Stimulated activated CD4-positive, alpha-beta T cell treated with anti-CD3 and anti-CD28 coated beads, TNF-alpha, amount 100 ng/mL, for 4 hours (primary cell): ENCODE data around the gene PLEKHG4.
A peak's percentile ranks its signal among the peaks of the same experiment; 100 is the strongest.

Source experiments
- DNase-seq, 3 experiments: peaks; one replicate each; pipeline ENCODE4 v3.0.0-alpha.2; 2020; ENCODE audit warnings: low read depth in 3 of 3

Gene PLEKHG4

GRCh38 chr16:67287960-67288359, 8.6 kb downstream of the PLEKHG4 start:
- no peak for DNase-seq

- no peak for DNase-seq
Observed at GRCh38 chr16:67291461-67291860, 12.1 kb downstream of the PLEKHG4 start.

GRCh38 chr16:67294171-67294757, 14.9 kb downstream of the PLEKHG4 start:
- DNase-seq: no peak

GRCh38 chr16:67294938-67295361, 15.6 kb downstream of the PLEKHG4 start:
- DNase-seq: no peak

GRCh38 chr16:67296420-67296819, 17.1 kb downstream of the PLEKHG4 start:
- no peak for DNase-seq

- DNase-seq: no peak
Observed at GRCh38 chr16:67298277-67298676, 18.9 kb downstream of the PLEKHG4 start.

GRCh38 chr16:67299269-67299668, 19.9 kb downstream of the PLEKHG4 start:
- DNase-seq: no peak

- DNase-seq: no peak
Observed at GRCh38 chr16:67301080-67301782, 21.9 kb downstream of the PLEKHG4 start.

- DNase-seq: no peak
Observed at GRCh38 chr16:67302076-67302475, 22.7 kb downstream of the PLEKHG4 start.

GRCh38 chr16:67302970-67303369, 23.6 kb downstream of the PLEKHG4 start:
- DNase-seq: no peak

GRCh38 chr16:67304020-67304419, 24.7 kb downstream of the PLEKHG4 start:
- no peak for DNase-seq

- DNase-seq: no peak
Observed at GRCh38 chr16:67305216-67306071, 26.1 kb downstream of the PLEKHG4 start.

GRCh38 chr16:67310561-67310960, 31.2 kb downstream of the PLEKHG4 start:
- DNase-seq: no peak

- peak; percentile 47 to 59 (median 54) for DNase-seq
Observed at GRCh38 chr16:67311607-67312488, 32.5 kb downstream of the PLEKHG4 start.

- DNase-seq: no peak
Observed at GRCh38 chr16:67312719-67313118, 33.4 kb downstream of the PLEKHG4 start.

- DNase-seq: no peak
Observed at GRCh38 chr16:67317853-67318252, 38.5 kb downstream of the PLEKHG4 start.

GRCh38 chr16:67326115-67326471, 46.8 kb downstream of the PLEKHG4 start:
- no peak for DNase-seq

GRCh38 chr16:67326472-67327309, 47.4 kb downstream of the PLEKHG4 start, which contains the start of the genes KCTD19 and LRRC36:
Gene KCTD19, minus strand, starts transcription at chr16:67326741. Its CDS starts 34 bp downstream, at chr16:67326707.
Gene LRRC36, plus strand, starts transcription at chr16:67326815. Its CDS starts 48 bp downstream, at chr16:67326863.
- DNase-seq: peak; percentile 1 to 34 (median 15)

- DNase-seq: no peak
Observed at GRCh38 chr16:67327743-67328142, 48.4 kb downstream of the PLEKHG4 start.

GRCh38 chr16:67329901-67330300, 50.6 kb downstream of the PLEKHG4 start:
- DNase-seq: no peak

GRCh38 chr16:67333315-67333714, 54.0 kb downstream of the PLEKHG4 start:
- DNase-seq: no peak
